ENCODE data around the gene ZNF593. TPM values are rescaled to one million over a fixed set of nuclear protein-coding genes. Genes with fewer than 3 reads are reported as not detected.
A peak's percentile ranks its signal among the peaks of the same experiment; 100 is the strongest.

Gene ZNF593
- total and polyA plus RNA-seq, 9 of the 15 experiments (the other 6 are each of a cell fraction or from before 2014, with no cell fraction given), result 9.8 to 334 (median 48.2) TPM

GRCh38 chr1:26161415-26162219, 8.1 kb upstream of the ZNF593 start (continued):
- TF ChIP-seq ZNF408 (CRISPR knock-in tag; IDR thresholded peaks at IDR 0.05; ENCODE audit: low read depth), result no peak
- no peak for TF ChIP-seq ZNF165 (CRISPR knock-in tag; IDR thresholded peaks at IDR 0.05; ENCODE audit: borderline replicate concordance)
- no peak for TF ChIP-seq NFYB (IDR thresholded peaks at IDR 0.05; ENCODE audit: extremely low read depth, insufficient read length)
- TF ChIP-seq ZNF79 (CRISPR knock-in tag; IDR thresholded peaks at IDR 0.05; ENCODE audit: low read depth), result 0 out of 2 replicates have a peak, but pooled peaks have one; percentile 51
- TF ChIP-seq MAFK (IDR thresholded peaks at IDR 0.05; ENCODE audit: low read length), result no peak
- TF ChIP-seq PRMT5 (CRISPR knock-in tag; IDR thresholded peaks at IDR 0.05), result no peak
- no peak for TF ChIP-seq NFE2 (IDR thresholded peaks at IDR 0.05; ENCODE audit: low read depth)
- TF ChIP-seq, protein P1, sequence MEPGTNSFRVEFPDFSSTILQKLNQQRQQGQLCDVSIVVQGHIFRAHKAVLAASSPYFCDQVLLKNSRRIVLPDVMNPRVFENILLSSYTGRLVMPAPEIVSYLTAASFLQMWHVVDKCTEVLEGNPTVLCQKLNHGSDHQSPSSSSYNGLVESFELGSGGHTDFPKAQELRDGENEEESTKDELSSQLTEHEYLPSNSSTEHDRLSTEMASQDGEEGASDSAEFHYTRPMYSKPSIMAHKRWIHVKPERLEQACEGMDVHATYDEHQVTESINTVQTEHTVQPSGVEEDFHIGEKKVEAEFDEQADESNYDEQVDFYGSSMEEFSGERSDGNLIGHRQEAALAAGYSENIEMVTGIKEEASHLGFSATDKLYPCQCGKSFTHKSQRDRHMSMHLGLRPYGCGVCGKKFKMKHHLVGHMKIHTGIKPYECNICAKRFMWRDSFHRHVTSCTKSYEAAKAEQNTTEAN (CRISPR knock-in tag; IDR thresholded peaks at IDR 0.05), result no peak
- TF ChIP-seq, protein P2, sequence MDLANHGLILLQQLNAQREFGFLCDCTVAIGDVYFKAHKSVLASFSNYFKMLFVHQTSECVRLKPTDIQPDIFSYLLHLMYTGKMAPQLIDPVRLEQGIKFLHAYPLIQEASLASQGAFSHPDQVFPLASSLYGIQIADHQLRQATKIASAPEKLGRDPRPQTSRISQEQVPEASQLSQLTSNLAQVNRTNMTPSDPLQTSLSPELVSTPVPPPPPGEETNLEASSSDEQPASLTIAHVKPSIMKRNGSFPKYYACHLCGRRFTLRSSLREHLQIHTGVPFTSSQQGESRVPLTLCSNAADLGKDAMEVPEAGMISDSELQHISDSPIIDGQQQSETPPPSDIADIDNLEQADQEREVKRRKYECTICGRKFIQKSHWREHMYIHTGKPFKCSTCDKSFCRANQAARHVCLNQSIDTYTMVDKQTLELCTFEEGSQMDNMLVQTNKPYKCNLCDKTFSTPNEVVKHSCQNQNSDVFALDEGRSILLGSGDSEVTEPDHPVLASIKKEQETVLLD (IDR thresholded peaks at IDR 0.05), result no peak
- TF ChIP-seq, protein P3, sequence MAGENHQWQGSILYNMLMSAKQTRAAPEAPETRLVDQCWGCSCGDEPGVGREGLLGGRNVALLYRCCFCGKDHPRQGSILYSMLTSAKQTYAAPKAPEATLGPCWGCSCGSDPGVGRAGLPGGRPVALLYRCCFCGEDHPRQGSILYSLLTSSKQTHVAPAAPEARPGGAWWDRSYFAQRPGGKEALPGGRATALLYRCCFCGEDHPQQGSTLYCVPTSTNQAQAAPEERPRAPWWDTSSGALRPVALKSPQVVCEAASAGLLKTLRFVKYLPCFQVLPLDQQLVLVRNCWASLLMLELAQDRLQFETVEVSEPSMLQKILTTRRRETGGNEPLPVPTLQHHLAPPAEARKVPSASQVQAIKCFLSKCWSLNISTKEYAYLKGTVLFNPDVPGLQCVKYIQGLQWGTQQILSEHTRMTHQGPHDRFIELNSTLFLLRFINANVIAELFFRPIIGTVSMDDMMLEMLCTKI (IDR thresholded peaks at IDR 0.05; ENCODE audit: partially characterized antibody), result no peak
- TF ChIP-seq, protein P4, sequence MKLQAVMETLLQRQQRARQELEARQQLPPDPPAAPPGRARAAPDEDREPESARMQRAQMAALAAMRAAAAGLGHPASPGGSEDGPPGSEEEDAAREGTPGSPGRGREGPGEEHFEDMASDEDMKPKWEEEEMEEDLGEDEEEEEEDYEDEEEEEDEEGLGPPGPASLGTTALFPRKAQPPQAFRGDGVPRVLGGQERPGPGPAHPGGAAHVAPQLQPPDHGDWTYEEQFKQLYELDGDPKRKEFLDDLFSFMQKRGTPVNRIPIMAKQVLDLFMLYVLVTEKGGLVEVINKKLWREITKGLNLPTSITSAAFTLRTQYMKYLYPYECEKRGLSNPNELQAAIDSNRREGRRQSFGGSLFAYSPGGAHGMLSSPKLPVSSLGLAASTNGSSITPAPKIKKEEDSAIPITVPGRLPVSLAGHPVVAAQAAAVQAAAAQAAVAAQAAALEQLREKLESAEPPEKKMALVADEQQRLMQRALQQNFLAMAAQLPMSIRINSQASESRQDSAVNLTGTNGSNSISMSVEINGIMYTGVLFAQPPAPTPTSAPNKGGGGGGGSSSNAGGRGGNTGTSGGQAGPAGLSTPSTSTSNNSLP (IDR thresholded peaks at IDR 0.05; ENCODE audit: borderline replicate concordance, low read depth, low read length), result no peak
- peak in 1 of 2 experiments; percentile 83; a peak in 2 of 4 replicates for TF ChIP-seq MAZ (CRISPR knock-in tag; conservative IDR thresholded peaks at IDR 0.05 in 1 of 2, IDR thresholded peaks at IDR 0.05 in 1 of 2)
- 0 out of 2 replicates have a peak, but pooled peaks have one; percentile 28 for TF ChIP-seq ATF4 (CRISPR knock-in tag; IDR thresholded peaks at IDR 0.05)
